A673 (cell line): ENCODE data around the gene RAB15.

Experiments used
- CTCF ChIP-seq: fragments of 300-800, 200-600 bp; sonication (generic); conservative IDR thresholded peaks from 2 replicates; pipeline ENCODE4 v1.5.1; 2017; ENCODE audit warnings: low read depth, mild to moderate bottlenecking, antibody characterized with exemption, low read length, moderate library complexity, mixed read lengths
- EZH2 ChIP-seq: fragments of 200-600 bp; sonication (generic); IDR thresholded peaks from 2 replicates; pipeline ENCODE4 v1.6.1; 2017; ENCODE audit warnings: borderline replicate concordance, low read depth, mild to moderate bottlenecking, mixed read lengths, antibody characterized with exemption, low read length; ENCODE audit not compliant: poor library complexity, severe bottlenecking

GRCh38 chr14:64948612-64949210 lies 23.4 kb downstream of the RAB15 start:
- TF ChIP-seq CTCF (no peak), EZH2 (no peak)
